MCF 10A (cell line): ENCODE results near the gene WDR88. TPM values are rescaled to one million over a fixed set of nuclear protein-coding genes. Genes with fewer than 3 reads are reported as not detected.

Source experiments
- BruUV-seq: library from RNA; stranded (reverse); fragments of 400-500 nt; replicated peaks from 2 replicates; lab custom pipeline; 2021; lab: Mats Ljungman, UMichigan
- CTCF ChIA-PET: fragments of 300-600 bp; sonication (Branson Sonifier 250); formaldehyde crosslinking; extraction: SDS; loops from one replicate; lab custom pipeline; 2021; ENCODE audit warnings: antibody characterized with exemption, inconsistent platforms; lab: Yijun Ruan, JAX
- POLR2A ChIA-PET: fragments of 300-600, 350-650 bp; sonication (Branson Sonifier 250); formaldehyde crosslinking; extraction: SDS; loops from one replicate; lab custom pipeline; 2020; ENCODE audit warnings: antibody characterized with exemption, inconsistent platforms; lab: Yijun Ruan, JAX
- DNase-seq: peaks from one replicate; pipeline ENCODE4 v3.0.0-alpha.2; 2018; ENCODE audit not compliant: unreplicated experiment
- H3K27ac Mint-ChIP-seq: one replicate; pipeline ENCODE4 v1.8.0; 2022; ENCODE audit warnings: mild to moderate bottlenecking, low read depth, mixed read lengths; ENCODE audit not compliant: unreplicated experiment
- H3K27me3 Mint-ChIP-seq: one replicate; pipeline ENCODE4 v1.8.0; 2022; ENCODE audit warnings: mixed read lengths; ENCODE audit not compliant: insufficient read depth, unreplicated experiment
- H3K36me3 Mint-ChIP-seq: one replicate; pipeline ENCODE4 v1.8.0; 2022; ENCODE audit warnings: mild to moderate bottlenecking, moderate library complexity, mixed read lengths; ENCODE audit not compliant: insufficient read depth, unreplicated experiment
- H3K4me1 Mint-ChIP-seq: one replicate; pipeline ENCODE4 v1.8.0; 2022; ENCODE audit warnings: mixed read lengths; ENCODE audit not compliant: insufficient read depth, unreplicated experiment
- H3K4me3 Mint-ChIP-seq: one replicate; pipeline ENCODE4 v1.8.0; 2022; ENCODE audit warnings: mild to moderate bottlenecking, moderate library complexity, mixed read lengths; ENCODE audit not compliant: unreplicated experiment
- H3K9me3 Mint-ChIP-seq: one replicate; pipeline ENCODE4 v1.8.0; 2022; ENCODE audit warnings: mixed read lengths; ENCODE audit not compliant: unreplicated experiment
- intact Hi-C: fragments of 100-400 bp; cut with micrococcal nuclease; formaldehyde crosslinking; loops from 2 replicates; pipeline ENCODE4 v1.14.1; 2022
- total RNA-seq: library from RNA; stranded (reverse); gene quantifications from 2 replicates; pipeline ENCODE4 v1.2.3, GENCODE V29; 2022
- TF ChIP-seq, protein P1 (sequence below): fragments of 200-600 bp; IDR thresholded peaks from one replicate; pipeline ENCODE4 v1.8.0; 2022; ENCODE audit warnings: antibody characterized with exemption, mild to moderate bottlenecking; ENCODE audit not compliant: unreplicated experiment

The WDR88 gene
- total RNA-seq, 1 experiment from 2014 or later: not detected

DNA sequence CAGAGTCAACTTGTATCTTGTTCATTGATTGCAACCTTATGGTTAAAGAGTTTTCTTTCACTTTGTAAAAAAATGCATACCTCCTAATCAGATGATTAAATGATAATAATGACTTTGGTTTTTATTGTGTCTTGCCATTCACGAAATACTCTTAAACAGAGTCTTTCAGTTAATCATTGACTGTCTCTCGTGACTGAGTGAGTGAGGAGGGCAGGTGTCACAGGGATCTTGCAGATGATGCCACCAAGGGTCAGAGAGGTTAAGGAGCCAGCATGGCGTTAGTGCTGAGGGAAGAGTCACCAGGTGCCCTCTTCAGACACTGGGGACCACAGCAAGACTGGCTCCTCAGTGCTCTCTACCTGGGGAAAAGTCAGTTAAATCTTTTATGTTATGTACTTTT, 42.9 kb upstream of the WDR88 start:
- ChIA-PET POLR2A (no interaction called here), CTCF (no interaction called here)
- Mint-ChIP-seq H3K36me3 (peaks cover 57% of the 10 kb centered on the region), H3K27ac (no peak overlapping the region), H3K27me3 (no peaks in the 10 kb centered on the region), H3K4me3 (no peak overlapping the region), H3K4me1 (no peaks in the 10 kb centered on the region), H3K9me3 (no peaks in the 10 kb centered on the region)
- TF ChIP-seq, protein P1, sequence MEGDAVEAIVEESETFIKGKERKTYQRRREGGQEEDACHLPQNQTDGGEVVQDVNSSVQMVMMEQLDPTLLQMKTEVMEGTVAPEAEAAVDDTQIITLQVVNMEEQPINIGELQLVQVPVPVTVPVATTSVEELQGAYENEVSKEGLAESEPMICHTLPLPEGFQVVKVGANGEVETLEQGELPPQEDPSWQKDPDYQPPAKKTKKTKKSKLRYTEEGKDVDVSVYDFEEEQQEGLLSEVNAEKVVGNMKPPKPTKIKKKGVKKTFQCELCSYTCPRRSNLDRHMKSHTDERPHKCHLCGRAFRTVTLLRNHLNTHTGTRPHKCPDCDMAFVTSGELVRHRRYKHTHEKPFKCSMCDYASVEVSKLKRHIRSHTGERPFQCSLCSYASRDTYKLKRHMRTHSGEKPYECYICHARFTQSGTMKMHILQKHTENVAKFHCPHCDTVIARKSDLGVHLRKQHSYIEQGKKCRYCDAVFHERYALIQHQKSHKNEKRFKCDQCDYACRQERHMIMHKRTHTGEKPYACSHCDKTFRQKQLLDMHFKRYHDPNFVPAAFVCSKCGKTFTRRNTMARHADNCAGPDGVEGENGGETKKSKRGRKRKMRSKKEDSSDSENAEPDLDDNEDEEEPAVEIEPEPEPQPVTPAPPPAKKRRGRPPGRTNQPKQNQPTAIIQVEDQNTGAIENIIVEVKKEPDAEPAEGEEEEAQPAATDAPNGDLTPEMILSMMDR: no peak
- BruUV-seq: no TSS peak
- intact Hi-C loops: no loop called here
- DNase-seq: no peak

DNA sequence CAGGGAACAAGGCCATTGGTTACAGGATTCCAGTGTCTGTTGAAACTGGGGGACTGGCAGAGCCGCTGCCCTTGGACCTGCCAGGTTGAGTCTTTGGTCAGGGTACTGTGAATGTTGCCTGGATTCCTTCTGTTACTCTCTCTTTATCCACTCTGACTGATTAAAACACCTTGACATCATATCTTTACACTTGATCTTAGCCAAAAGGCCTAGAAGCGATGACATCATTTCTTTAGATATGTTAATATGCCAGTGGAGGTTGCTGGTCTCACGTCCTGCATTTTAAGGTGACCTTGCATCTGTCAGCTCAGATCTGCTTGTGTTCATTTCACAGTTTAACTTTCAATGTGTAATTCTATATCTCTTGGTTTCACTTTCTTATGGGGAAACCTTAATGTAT, 41.7 kb upstream of the WDR88 start:
- TF ChIP-seq, protein P1: no peak
- CTCF ChIA-PET: interaction anchor here (0.7 kb wide), 1 partner anchor 593 kb away, joined by 3 read pairs; no protein-coding TSS in a partner anchor
- Mint-ChIP-seq H3K36me3 (peaks cover 60% of the 10 kb centered on the region), H3K27me3 (no peaks in the 10 kb centered on the region), H3K4me3 (no peak overlapping the region), H3K27ac (no peak overlapping the region), H3K4me1 (no peaks in the 10 kb centered on the region), H3K9me3 (no peaks in the 10 kb centered on the region)
- intact Hi-C loops: no loop called here
- BruUV-seq: no TSS peak
- no peak for DNase-seq
- POLR2A ChIA-PET: interaction anchor here (1.2 kb wide), 1 partner anchor 9 kb away, joined by 6 read pairs; the partner anchor contains the start of gene GPATCH1

DNA sequence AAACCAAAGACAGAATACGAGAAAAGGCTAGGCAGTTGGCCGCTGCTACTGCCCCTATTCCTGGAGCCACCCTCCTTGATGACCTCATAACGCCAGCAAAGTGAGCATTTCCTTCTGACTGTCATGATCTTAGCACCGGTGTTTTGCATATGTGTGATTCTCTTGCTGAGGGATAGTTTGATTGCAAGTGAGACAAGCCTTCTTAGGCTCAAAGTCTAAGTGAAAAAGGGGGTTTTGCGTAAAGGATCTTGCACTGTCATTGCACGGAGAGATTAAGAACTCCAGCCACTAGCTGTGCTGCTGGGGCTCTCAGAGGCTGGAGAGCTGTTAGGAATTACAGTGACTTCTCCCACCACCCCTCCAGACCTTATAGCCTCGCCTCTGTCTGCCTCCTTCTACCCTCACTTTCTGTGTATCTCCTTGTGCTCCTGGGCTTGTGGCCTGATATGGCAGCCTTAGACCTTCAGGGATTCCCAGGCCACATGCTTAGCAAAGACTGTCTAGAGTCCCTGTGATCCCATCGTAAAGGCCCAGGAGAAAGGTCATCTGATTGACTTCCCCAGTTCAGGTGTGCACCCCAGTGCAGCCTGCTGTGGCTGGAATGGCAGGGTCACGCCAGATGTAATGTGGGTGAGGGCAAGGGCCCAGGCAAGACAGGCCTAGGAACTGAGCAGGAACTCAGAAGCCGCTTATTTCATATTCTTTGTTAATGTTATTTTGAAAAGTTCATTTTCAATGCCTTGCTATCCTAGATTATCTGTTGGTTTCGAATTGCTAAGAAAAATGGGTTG, 38.3 kb upstream of the WDR88 start:
- DNase-seq: no peak
- Mint-ChIP-seq H3K27me3 (no peaks in the 10 kb centered on the region), H3K36me3 (peaks cover 75% of the 10 kb centered on the region), H3K27ac (no peak overlapping the region), H3K9me3 (no peaks in the 10 kb centered on the region), H3K4me3 (no peak overlapping the region), H3K4me1 (peaks cover 12% of the 10 kb centered on the region)
- BruUV-seq: no TSS peak
- ChIA-PET CTCF (no interaction called here), POLR2A (interaction anchor here (0.6 to 0.7 kb wide), 2 partner anchors 11 to 46 kb away, joined by 3 read pairs; no protein-coding TSS in a partner anchor)
- intact Hi-C loops: no loop called here
- TF ChIP-seq, protein P1: no peak

DNA sequence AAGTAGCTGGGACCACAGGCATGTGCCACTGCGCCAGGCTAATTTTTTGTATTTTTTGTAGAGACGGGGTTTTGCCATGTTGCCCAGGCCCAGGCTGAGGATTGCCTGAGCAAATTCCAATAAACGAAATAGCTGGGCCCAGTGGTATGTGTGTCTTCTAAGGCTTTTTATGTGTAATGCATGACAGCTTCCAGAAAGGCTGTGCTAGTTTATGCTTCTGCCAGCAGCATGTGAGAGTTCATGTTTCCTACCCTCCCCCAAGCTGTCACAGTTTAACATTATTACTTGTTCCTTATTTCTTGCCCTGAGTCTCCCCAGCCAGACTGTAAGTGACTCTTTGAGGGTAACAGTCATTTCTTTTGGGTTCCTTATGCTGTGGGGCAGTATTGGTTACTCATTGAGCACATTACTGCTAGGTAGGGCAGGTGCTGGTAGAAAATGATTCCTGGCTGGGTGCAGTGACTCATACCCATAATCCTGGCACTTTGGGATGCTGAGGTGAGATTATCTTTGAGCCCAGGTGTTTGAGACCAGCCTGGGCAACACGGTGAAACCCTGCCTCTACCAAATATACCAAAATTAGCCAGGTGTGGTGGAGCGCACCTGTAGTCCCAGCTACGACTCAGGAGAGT, 37.4 kb upstream of the WDR88 start:
- Mint-ChIP-seq H3K4me3 (no peak overlapping the region), H3K36me3 (peaks cover 79% of the 10 kb centered on the region), H3K4me1 (peaks cover 12% of the 10 kb centered on the region), H3K27ac (no peak overlapping the region), H3K27me3 (no peaks in the 10 kb centered on the region), H3K9me3 (no peaks in the 10 kb centered on the region)
- intact Hi-C loops: no loop called here
- POLR2A ChIA-PET: interaction anchor here (0.6 kb wide), 1 partner anchor 10 kb away, joined by 3 read pairs; no protein-coding TSS in a partner anchor
- TF ChIP-seq, protein P1: no peak
- CTCF ChIA-PET: interaction anchor here (0.6 kb wide), 1 partner anchor 25 kb away, joined by 3 read pairs; no protein-coding TSS in a partner anchor
- BruUV-seq: no TSS peak
- no peak for DNase-seq
